H1 (cell line): ENCODE measurements around the gene NUBP2. TPM values are rescaled to one million over a fixed set of nuclear protein-coding genes. Genes with fewer than 3 reads are reported as not detected.

ENCODE experiments used
- ATF2 ChIP-seq: IDR thresholded peaks from 2 replicates; pipeline ENCODE4 v1.6.1; 2012; ENCODE audit warnings: low read length, inconsistent platforms
- BCL11A ChIP-seq, 2 experiments: IDR thresholded peaks; one replicate each; pipeline ENCODE4 v1.6.1; 2011; ENCODE audit warnings: low read depth in 2 of 2, low read length in 2 of 2, mild to moderate bottlenecking in 2 of 2
- CTBP2 ChIP-seq: IDR thresholded peaks from 2 replicates; pipeline ENCODE4 v1.7.0; 2011; ENCODE audit warnings: borderline replicate concordance, mild to moderate bottlenecking, moderate library complexity, mixed read lengths, low read length; ENCODE audit not compliant: insufficient read depth, insufficient read length
- CTCF ChIP-seq, 3 experiments: IDR thresholded peaks; 1 replicate in 2 of 3; 2 replicates in 1 of 3; pipeline versions ENCODE4 v1.5.1 to v1.6.1; 2011; ENCODE audit warnings: low read length in 3 of 3, mild to moderate bottlenecking in 3 of 3, inconsistent platforms in 2 of 3, low read depth in 1 of 3, moderate library complexity in 1 of 3; ENCODE audit not compliant: insufficient read depth in 1 of 3; ENCODE audit errors: control extremely low read depth in 1 of 3
- E2F6 ChIP-seq: IDR thresholded peaks from 2 replicates; pipeline ENCODE4 v1.6.1; 2012; ENCODE audit warnings: inconsistent platforms
- EGR1 ChIP-seq: IDR thresholded peaks from 2 replicates; pipeline ENCODE4 v1.6.1; 2011; ENCODE audit warnings: low read depth, low read length, borderline replicate concordance
- JUND ChIP-seq: IDR thresholded peaks from 2 replicates; pipeline ENCODE4 v1.6.1; 2011; ENCODE audit warnings: mild to moderate bottlenecking, improper control_type of control experiment, low read length
- KDM1A ChIP-seq: fragments of 200-600, 300-600 bp; sonication (generic); IDR thresholded peaks from 2 replicates; pipeline ENCODE4 v1.7.1; 2016; ENCODE audit warnings: mild to moderate bottlenecking, low read length, borderline replicate concordance
- KDM4A ChIP-seq: IDR thresholded peaks from one replicate; pipeline ENCODE4 v1.7.1; 2012; ENCODE audit warnings: low read depth, mild to moderate bottlenecking, moderate library complexity, low read length, inconsistent platforms; ENCODE audit not compliant: severe bottlenecking
- KDM5A ChIP-seq: fragments of 200-600 bp; IDR thresholded peaks from 2 replicates; pipeline ENCODE4 v1.7.1; 2012; ENCODE audit warnings: mild to moderate bottlenecking, low read length, inconsistent platforms, mixed read lengths
- MAFK ChIP-seq: IDR thresholded peaks from 2 replicates; pipeline ENCODE4 v1.6.1; 2012; ENCODE audit warnings: low read depth, mild to moderate bottlenecking, improper control_type of control experiment, low read length
- POU5F1 ChIP-seq: IDR thresholded peaks from 2 replicates; pipeline ENCODE4 v1.6.1; 2011; ENCODE audit warnings: low read depth, mild to moderate bottlenecking, low read length, moderate library complexity
- RAD21 ChIP-seq, 2 experiments: IDR thresholded peaks in 1 of 2; conservative IDR thresholded peaks in 1 of 2; 2 replicates each; pipeline ENCODE4 v1.6.1; 2011; ENCODE audit warnings: low read depth in 2 of 2, low read length in 2 of 2, improper control_type of control experiment in 1 of 2, inconsistent platforms in 1 of 2, mild to moderate bottlenecking in 1 of 2, moderate library complexity in 1 of 2
- RBBP5 ChIP-seq: IDR thresholded peaks from 2 replicates; pipeline ENCODE4 v1.7.1; 2012; ENCODE audit warnings: low read depth, mild to moderate bottlenecking, inconsistent platforms, low read length, moderate library complexity, borderline replicate concordance
- RXRA ChIP-seq: IDR thresholded peaks from 2 replicates; pipeline ENCODE4 v1.6.1; 2011; ENCODE audit warnings: low read depth, mild to moderate bottlenecking, low read length, moderate library complexity; ENCODE audit not compliant: insufficient read depth
- SIRT6 ChIP-seq: IDR thresholded peaks from one replicate; pipeline ENCODE4 v1.7.1; 2012; ENCODE audit warnings: low read length, inconsistent platforms
- SP4 ChIP-seq: IDR thresholded peaks from 2 replicates; pipeline ENCODE4 v1.6.1; 2012; ENCODE audit warnings: low read length, inconsistent platforms
- SUZ12 ChIP-seq: fragments of 200-600 bp; sonication (generic); IDR thresholded peaks from 2 replicates; pipeline ENCODE4 v1.6.1; 2012; ENCODE audit warnings: mild to moderate bottlenecking, inconsistent platforms, low read length, moderate library complexity, mixed read lengths
- YY1 ChIP-seq: IDR thresholded peaks from 2 replicates; pipeline ENCODE4 v1.6.1; 2011; ENCODE audit warnings: low read depth, mild to moderate bottlenecking, low read length
- polyA plus RNA-seq, 7 experiments: library from polyadenylated mRNA; depleted of rRNA in 3 of 7; stranded (reverse) in 5 of 7; unstranded in 2 of 7; fragments of >200 nt in 5 of 7; fragments of 200-250 nt in 2 of 7; gene quantifications; 1 replicate in 5 of 7; 2 replicates in 1 of 7; 4 replicates in 1 of 7; pipeline versions ENCODE4 v1.2.1 to v1.2.3, GENCODE V29; 2011 to 2013; ENCODE audit warnings: missing spikeins in 2 of 7, mixed read lengths in 2 of 7
- total RNA-seq: library from RNA; stranded (reverse); fragmentation: NEBNext Ultra II Directional; extraction: Animal tissue kit (Norgen Biotek cat#: 25700); gene quantifications from 2 replicates; pipeline ENCODE4 v1.2.1, GENCODE V29; 2021

NUBP2 gene
- total and polyA plus RNA-seq, 2 of the 8 experiments (the other 6 are each of a cell fraction or from before 2014, with no cell fraction given) = 70.3 to 96.9 TPM

GRCh38 chr16:1782408-1783264 lies at the start of gene NUBP2, which contains the start of gene SPSB3 (continued):
- TF ChIP-seq ATF2 (no peak), E2F6 (no peak), RBBP5 (no peak), JUND (no peak), RAD21 (IDR thresholded peaks at IDR 0.05 in 1 of 2, conservative IDR thresholded peaks at IDR 0.05 in 1 of 2; ENCODE audit: low read depth in 2 of 2, low read length in 2 of 2) (no peak), RXRA (no peak), KDM1A (no peak), KDM4A (peak; percentile 62), CTBP2 (peak; percentile 56), SIRT6 (no peak), KDM5A (no peak; the same call in 1 of the 2 replicates), EGR1 (no peak), MAFK (no peak), CTCF (IDR thresholded peaks at IDR 0.05; ENCODE audit: control extremely low read depth in 1 of 3, insufficient read depth in 1 of 3, low read depth in 1 of 3, low read length in 3 of 3) (no peak), SP4 (peak; percentile 76), YY1 (no peak), POU5F1 (no peak), SUZ12 (no peak), BCL11A (IDR thresholded peaks at IDR 0.05; ENCODE audit: low read depth in 2 of 2, low read length in 2 of 2) (no peak)
